Fibroblast of villous mesenchyme (primary cell): Measurements from ENCODE around the gene TMEM250. TPM values are rescaled to one million over a fixed set of nuclear protein-coding genes. Genes with fewer than 3 reads are reported as not detected.

Source experiments
- DNase-seq: peaks from one replicate; pipeline ENCODE4 v3.0.0-alpha.2; 2010; ENCODE audit warnings: low read depth
- H3K4me3 ChIP-seq: 2 replicates; pipeline ENCODE4 v1.5.1; 2011; ENCODE audit warnings: low read depth, mild to moderate bottlenecking, low read length
- total RNA-seq: library from RNA; depleted of rRNA; stranded (reverse); fragments of >200 nt; gene quantifications from 2 replicates; pipeline ENCODE4 v1.2.3, GENCODE V29; 2012
- TF ChIP-seq, protein P1 (sequence below): IDR thresholded peaks from 2 replicates; pipeline ENCODE4 v1.5.1; 2012; ENCODE audit warnings: low read depth, mild to moderate bottlenecking, low read length; ENCODE audit not compliant: insufficient read depth

Gene TMEM250
- total RNA-seq, 1 donor: 39.7 TPM

DNA sequence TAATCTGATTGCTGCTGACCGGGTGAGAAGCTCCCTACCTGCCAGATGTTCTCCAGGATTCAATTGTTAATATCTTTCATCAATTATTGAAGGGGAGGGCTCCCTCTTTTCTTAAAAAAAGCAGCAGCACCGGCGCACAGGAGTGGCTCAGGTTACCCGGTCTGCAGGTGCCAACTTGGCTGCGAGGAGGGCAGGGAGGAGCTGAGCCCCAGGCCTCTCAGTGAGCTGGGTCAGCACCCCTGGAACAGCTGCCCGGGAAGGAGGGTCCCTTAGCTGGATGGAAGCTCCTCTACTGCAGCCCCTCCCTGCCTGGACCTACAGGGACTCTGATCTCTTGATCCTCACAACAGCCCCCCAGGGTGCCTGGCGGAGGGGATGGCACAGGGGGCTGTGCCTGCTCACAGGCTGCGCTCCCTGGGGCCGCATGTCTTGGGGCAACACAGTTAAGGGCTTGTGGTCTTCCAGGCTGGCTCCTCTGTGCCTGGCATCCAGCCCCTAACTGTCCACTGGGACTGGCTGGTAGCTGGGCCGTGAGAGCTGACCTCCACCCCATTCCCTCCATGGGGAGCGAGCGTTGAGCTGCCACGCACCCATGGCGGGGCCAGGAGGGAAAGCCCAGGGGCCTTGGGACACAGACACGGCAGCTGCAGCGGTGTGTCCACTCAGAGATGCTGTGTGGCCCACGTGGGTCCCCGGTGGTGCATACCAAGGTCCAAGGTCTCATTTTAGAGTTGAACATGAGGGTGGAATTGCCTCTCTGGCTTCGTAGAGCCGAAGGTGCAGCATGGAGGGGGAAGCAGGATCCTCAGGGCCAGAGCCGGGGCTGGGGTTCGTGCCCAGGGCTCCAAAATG lies 28.6 kb upstream of the TMEM250 start:
- DNase-seq: no peak
- TF ChIP-seq, protein P1, sequence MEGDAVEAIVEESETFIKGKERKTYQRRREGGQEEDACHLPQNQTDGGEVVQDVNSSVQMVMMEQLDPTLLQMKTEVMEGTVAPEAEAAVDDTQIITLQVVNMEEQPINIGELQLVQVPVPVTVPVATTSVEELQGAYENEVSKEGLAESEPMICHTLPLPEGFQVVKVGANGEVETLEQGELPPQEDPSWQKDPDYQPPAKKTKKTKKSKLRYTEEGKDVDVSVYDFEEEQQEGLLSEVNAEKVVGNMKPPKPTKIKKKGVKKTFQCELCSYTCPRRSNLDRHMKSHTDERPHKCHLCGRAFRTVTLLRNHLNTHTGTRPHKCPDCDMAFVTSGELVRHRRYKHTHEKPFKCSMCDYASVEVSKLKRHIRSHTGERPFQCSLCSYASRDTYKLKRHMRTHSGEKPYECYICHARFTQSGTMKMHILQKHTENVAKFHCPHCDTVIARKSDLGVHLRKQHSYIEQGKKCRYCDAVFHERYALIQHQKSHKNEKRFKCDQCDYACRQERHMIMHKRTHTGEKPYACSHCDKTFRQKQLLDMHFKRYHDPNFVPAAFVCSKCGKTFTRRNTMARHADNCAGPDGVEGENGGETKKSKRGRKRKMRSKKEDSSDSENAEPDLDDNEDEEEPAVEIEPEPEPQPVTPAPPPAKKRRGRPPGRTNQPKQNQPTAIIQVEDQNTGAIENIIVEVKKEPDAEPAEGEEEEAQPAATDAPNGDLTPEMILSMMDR: no peak
- H3K4me3 ChIP-seq: no peak overlapping the region

DNA sequence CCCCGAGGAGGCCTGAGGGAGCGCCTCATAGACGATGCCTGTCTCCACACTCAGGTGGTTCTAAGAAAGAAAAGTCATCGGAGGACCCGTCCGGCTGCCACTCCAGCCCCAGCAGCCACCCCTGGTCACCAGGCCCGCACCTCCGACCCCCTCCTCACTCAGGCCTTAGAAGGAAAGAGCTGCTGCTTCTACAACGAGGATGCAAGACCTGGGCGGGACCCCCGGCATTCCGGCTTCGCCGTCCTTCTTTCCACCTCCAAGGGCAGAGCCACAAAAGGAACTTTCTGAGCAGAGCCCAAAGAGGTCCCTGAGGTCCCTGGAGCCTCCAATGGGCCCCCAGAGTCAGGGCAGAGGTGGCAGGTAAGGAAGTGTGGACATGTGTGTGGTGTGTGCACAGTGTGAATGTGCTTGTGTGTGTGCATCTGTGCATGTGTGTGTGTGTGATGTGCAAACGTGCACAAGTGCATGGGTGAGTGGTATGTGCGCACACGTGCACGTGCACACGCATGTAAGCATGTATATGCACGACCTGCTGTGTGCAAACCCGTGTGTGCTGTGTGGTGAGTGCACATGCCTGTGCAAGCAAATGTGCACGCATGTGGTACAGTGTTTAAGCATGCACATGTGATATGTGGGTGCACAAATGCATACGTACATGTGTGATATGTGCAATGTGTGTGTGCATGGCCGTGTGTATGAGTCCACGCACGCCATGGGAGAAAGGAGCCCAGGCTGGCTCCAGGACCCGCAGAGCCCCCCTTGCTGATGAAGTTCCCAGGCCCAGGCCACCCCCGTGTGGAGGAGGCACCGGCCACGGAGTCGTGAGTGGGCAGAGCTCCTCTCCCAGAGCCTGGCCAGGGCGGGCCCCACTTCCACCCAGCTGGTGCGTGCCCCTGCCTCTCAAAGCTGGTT lies 27.7 kb upstream of the TMEM250 start:
- TF ChIP-seq, protein P1: no peak
- no peak overlapping the region for H3K4me3 ChIP-seq
- DNase-seq: no peak

DNA sequence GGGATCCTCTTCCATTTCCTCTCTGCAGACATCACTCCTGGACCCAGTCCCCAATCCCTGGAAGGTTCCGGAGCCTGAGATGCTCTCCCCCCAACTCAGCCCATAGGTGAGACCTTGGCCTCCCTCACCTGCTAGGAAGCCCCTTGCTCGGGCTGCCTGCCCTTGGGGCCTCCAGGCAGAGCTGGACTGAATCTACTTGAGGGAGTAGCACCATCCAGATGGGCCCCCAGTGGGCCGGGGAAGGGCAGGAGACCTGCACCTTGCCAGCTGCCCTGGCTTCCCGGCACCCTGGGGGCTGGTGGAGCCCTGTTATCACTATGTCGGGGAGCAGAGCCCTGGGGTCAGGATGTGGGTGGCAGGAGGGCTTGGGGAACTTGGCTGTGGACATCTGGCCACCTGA lies 26.9 kb upstream of the TMEM250 start:
- DNase-seq: no peak
- no peak overlapping the region for H3K4me3 ChIP-seq
- TF ChIP-seq, protein P1: no peak

DNA sequence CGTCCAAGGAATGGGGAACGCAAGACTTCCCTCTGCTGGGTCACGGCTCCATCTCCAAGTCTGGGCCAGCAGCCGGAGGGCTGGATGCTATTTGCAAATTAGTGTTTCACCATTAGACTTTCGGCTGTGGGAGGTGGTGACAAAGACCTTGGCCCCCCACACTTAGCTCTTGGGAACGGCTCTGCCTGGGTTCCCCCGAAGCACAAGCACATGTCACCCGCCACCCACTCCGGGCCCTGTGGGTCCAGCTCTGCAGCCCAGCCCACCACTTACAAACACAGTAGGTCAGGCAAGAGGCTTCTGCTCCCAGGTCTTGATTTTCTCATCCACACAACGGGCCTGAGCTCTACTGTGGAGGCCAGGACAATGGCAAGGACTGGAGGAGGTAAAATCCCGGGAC lies 25.8 kb upstream of the TMEM250 start:
- DNase-seq: no peak
- no peak overlapping the region for H3K4me3 ChIP-seq
- TF ChIP-seq, protein P1: no peak

DNA sequence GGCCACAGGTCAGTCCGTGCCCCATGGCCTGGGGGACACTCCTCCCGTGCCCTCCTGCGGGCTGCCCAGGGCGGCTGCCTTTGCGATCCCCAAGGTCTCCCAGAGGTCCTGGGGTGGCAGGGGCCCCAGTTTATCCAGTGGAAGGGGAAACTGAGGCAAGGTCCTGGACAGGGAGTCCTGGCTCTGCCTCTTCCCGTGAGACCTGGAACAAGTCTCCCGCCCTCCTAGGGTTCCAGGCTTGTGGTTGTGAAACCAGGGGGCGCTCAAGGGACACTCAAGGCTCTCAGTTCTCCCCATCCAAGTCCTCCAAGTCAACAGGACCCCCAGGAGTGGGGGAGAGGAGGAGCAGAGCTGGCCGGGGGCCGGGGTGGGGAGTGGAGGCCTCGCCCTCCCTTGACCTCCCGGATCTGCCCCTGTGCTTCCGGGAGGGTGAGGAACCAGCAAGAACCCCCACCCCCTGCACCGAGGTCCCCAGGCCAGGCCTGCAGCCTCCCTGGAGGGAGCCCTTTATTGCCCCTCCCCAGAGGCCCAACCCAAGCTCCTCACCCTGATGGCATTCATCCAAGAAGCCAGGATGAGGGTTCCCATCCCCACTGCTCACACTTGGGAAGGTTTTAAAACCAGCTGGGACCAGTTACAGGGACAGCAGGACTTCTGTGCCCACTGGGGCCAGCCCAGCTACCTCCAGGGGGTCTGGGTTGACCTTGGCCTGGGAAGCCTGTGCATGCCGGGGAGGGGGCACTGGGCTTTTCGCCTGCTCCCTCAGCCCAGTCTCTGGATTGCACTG lies 24.7 kb upstream of the TMEM250 start:
- peak; percentile 36 for DNase-seq
- no peak overlapping the region for H3K4me3 ChIP-seq
- TF ChIP-seq, protein P1: peak; percentile 47

DNA sequence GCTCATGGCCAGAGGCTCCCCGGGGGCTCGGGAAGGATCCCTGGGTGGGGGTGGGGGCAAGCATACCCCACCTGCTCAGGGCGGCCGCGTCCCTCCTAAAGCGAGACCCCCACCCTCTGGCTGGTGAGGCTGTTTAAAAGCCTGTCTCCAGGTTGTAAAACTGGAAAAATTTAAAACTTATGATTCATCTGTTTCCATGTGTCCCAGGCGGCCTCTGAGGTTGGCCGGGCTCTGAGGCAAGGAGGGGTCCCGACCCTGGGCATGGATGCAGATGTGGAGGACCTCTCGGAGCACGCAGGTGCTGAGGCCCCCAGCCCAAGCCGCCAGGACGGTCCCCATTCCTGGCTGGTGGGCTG lies 24.2 kb upstream of the TMEM250 start:
- TF ChIP-seq, protein P1: no peak
- H3K4me3 ChIP-seq: no peak overlapping the region
- no peak for DNase-seq
